CD4-positive, alpha-beta T cell treated with Interleukin-12 subunit alpha and Interleukin-12 subunit beta, for 1 hour (primary cell): ENCODE measurements around the gene RUNX1.
A peak's percentile ranks its signal among the peaks of the same experiment; 100 is the strongest.

ENCODE experiments used
- DNase-seq: peaks from one replicate; pipeline ENCODE4 v3.0.0-alpha.2; 2020

The RUNX1 gene

DNA sequence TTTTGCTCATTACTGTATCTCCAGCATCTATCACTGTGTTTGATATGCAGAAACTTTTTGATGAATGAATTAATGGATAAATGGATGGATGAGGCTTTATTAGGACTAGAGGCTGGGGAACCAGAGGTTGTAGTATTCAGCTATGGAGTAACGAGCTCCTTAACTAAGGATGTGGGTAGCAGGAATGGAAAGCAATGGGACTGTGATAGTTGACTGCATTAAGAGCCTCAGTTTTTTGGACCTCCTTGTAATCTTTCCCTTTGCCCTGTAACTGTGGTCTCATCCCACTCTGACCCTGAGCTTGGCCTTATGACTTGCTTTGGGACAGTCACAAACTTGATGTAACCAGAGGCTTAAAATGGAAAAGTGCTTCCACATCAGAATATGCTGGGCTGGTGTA is 9.0 kb upstream of the RUNX1 start:
- no peak for DNase-seq

DNA sequence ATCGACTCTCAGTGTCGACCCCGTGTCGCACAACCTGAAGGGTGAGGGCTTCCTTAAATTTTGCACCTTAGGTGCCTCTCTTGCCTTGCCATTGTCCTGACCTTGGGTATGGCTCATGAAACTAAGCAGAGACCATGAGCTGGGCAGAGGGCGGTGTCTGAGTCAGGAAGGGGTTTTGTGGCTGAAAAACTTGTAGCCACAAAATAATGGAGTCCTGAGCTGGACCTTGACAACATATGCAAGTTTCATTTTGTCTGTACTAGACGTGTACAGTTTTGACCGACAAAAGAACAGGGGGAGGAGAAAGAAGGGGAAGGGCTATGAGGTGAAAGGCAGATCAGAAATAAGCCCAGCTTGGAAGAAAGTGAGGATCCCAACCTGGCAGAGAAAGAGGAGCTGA is 8.3 kb upstream of the RUNX1 start:
- no peak for DNase-seq

DNA sequence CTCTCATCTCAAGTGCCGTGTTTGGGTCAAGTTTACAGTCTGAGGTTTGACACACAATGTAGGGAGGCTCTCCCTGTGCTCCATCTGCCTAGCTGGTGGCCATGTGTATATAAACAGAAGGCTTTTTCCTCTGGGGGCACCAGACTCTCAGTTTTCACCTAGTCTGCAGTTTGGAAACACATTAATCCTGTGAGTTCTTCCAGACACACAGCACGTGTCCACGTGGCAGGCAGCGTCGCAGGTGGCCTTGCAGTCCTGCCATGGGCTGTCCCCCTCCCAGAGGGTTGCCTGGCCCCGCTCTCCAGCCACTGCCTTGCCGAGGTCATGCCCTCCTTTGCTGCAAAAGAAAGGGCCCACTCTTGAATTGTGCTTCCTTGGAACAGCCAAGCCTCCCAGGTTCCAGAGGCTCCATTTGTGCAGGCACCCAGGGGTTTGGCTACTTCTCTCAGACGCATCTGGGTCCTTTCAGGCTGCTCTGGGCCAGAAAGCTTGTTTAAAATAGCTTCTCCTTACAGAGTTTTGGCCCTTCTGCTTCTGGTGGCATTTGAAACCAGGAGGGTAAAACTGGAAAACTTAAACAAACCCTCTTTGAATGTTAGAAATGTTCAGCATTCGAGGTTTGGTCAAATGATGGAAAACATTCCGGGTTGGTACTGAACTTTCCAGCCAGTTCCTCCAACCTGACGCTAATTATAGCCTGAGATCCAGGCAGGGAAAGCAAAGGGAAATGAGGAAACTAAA is 4.4 kb upstream of the RUNX1 start:
- DNase-seq = no peak

DNA sequence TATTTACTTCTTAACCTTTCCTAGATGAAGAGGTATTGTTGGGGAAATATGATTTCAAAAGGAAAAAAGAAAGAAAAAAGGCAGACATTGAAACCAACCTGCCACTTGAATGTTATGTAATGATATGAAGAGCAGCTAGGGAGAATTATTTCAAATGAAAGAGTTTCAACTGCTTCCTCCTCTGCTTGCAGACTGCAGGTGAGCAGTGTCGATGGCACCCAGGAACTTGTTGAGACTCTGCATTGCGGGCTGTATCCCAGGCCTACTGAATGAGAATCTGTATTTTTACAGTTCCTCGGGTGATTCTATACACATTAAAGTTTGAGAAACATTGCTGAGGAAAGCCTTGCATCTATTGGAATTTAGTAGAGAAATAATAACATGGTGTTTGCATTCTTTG is 3.7 kb upstream of the RUNX1 start:
- no peak for DNase-seq

DNA sequence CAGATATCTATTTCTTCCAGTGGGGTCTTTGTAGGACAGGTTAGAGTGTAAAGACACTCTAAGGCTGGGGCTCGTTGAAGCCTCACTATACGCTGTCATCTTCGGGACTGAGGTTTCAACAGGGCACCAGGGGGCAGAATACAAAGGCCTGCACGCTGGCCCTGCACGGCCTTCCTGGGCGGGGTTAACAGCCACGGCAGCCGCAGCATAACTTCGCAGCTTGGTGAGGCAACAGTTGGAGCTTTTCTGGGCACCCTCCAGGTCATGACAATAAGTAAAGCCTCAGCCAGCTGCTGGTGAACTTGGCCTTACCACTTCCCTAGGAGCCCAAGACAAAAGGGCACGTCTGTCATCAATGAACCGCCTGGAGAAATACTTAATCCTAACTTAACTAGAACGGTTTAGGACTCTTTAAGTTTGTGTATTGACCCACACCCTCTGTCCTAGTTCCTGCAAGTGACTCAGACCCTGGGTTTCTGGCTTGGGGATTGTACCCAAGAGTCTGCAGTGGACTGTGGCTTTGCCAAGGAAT is 2.3 kb upstream of the RUNX1 start:
- peak; percentile 88 for DNase-seq

DNA sequence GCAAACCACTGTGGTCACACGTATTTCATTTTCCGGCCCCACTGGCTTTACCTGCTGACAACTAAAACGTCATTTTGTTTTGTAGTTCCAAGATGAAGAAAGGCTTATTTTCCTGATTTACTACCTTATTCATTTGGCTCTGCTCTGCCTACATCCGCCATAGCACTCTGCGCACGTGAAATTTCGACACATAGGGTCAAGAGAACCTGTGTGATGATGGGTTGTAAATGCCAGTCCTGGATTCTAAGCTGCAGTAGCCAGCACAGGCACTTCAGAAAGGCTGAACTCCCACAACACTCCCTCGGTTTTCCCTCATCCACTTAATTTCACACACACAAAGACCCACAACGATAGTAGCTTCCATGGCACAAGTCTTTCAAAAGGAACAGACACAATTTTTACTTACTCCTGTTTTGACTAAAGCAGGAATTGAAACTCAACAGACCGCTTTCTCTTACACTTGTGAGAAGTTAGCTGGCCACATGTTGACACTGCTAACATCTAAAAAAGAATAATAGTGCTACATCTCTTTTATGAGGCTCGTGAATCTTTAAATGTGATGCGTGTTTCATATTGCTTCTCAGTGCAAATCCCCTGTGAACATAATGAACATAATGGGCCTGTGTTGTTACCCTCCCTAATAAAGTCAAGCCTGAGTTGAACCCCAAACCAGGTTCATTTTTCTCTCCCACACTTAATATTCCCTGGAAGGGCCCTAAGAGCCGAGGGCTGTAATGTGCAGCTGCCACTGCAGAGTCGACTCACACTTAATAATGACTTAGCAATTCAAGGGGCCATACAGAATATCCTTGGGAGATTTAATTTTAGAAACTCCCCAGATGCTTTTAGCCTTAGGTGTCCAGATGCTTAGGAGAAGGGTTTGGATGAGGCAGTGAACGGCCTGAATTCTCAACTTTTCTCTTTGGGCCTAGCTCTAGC is 1.5 kb upstream of the RUNX1 start:
- no peak for DNase-seq

DNA sequence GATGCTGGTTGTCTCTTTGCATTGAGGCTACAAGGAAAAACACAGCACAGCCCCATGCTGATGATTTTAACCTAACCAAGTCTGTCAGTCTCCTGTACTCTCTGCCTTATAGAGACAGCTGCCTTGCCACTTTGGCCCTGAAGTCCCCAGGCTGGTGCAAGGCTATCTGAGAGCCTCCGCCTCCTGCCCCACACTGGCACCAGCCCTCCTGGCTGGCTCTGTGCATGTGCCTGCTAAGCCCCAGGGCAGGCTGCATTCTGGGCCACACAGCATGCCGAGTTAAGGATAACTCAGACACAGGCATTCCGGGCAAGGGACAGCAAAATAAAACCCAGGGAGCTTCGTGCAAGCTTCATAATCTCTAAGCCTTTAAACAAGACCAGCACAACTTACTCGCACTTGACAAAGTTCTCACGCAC is 910 bp downstream of the RUNX1 start:
- peak; percentile 33 for DNase-seq

DNA sequence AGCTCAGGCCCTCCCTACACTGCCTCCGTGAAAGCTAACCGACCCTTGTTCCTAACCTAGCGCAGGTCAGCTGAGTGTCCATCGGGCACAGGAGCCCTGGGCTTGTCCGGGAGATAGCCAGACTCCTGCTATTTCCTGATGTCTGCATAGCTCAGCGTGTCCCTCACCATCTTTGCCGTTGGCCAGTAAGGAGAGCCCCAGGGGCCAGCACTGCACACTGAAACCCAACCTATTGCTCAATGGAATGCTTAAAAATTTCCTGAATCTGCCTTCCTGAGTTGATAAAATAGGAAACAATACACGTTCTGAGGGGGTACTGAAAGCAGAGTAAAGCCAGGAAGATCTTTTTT is 2.2 kb downstream of the RUNX1 start:
- DNase-seq = peak; percentile 15

DNA sequence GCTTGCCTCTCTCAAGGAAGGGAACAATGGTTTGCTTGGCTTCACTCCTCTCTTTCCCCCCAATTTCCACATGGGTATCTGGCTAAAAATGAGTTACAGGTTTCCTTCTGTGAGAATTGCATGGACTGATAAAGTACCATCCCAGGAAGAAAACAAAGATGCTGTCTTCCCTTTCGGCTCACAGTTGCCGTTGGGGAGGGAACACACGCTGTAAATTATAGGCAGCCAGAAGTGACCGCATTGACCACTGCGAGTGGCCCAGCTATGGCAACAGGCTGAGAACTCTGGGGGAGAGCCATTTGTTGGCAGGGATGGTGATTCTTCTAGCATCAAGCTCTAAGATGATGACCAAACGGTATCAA is 2.9 kb downstream of the RUNX1 start:
- DNase-seq = no peak

DNA sequence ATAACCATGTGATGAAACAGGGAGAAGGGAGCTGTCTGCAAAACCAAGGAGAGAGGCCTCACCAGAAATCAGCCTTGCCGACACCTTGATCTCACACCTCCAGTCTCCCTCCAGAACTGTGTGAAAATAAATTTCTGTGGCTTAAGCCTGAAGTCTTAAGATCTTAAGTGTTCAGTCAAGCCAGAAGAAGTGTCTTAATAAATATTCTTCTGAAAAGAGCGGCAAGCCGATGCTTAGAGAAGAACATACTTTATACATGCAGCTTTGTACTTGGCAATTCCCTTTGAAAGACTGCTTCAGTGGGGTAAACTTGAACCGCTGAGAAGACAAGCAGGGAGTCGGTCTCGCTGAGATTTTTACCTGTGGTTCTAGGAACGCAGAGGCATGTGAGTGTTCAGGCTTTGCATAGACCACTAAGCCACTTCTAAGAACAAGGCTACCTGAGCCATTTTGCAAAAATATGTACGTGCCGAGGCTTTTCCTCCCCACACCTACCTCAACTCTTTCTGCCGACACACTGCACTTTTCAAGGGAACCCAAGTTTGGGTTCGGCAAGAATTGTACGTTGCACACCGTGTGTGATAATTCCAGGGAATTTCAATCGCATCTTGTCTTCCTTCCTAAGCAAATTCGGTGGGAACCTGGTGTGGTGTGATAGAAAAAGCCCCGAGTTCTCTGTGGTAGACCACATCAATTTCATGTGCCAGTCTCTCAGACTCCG is 3.4 kb downstream of the RUNX1 start:
- DNase-seq = peak; percentile 72

DNA sequence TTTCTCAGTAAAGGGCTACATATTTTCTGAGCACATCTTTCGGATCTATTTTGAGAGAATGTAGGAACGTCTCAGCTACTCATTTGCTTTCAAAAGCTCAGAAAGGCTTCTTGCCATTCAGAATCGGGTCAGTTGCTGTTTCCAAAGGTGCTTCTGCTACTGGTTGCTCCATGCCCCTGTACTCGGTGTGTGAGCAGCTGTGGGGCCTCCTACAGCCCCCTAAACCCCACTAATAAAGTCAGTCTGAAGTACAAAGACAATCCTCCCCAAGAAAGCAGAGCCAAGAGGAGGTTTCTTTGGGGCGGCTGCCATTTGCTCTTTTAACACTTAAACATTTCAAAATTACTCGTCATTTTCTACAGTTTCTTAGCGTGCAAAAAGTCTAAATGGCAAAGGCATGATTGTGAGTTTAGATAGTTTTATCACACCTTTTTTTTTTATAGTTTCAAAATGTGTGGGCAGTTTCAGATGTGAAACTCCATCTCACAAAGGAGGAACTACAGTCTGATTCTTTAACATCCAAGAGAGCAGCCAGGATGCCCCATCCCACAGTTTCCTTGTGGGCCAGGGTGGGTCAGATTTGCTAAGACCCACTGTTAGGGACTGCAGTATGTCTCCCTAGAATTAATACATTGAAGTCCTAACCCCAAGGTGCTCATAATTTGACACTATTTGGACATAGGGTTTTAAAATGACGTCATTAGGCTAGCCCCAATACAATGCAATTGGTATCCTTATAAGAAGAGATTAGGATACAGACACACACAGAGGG is 4.1 kb downstream of the RUNX1 start:
- DNase-seq = no peak

DNA sequence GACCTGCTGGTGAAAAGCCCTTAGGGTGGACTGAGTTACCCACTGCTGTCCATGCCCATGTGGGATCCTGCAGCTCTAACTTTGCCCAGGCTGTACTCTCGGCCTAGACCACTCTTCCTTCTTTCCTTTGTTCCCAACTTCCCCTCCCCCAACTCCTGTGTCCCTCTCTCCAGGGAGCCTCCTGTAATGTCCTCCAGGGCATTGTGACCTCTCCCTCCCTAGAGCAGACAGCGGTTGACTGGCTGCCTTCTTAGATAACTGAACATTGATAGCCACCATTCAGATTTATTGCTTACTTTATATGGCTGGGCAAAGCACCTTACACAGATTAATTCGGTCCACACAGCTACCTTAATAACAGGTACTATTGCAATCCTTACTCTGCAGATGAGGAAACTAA is 5.0 kb downstream of the RUNX1 start:
- DNase-seq = no peak

DNA sequence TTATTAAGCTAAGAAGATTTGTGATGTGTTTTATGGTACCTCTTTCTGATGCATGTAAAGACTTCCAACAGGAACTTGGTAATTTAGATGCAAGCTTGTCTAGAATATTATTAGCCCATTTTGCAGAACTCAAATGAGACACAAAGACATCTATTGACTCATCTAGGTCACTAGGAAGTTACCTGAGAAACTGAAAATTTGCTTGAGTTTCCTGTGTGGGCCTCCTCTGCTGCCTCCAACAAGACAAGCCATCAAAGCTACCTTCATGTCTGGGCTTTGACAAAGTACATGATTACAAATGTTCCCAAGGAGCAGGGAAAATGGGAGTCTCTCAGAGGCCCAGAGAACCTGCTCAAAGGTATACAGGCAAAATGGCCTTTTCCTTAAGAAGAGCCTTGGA is 5.6 kb downstream of the RUNX1 start:
- peak; percentile 58 for DNase-seq

DNA sequence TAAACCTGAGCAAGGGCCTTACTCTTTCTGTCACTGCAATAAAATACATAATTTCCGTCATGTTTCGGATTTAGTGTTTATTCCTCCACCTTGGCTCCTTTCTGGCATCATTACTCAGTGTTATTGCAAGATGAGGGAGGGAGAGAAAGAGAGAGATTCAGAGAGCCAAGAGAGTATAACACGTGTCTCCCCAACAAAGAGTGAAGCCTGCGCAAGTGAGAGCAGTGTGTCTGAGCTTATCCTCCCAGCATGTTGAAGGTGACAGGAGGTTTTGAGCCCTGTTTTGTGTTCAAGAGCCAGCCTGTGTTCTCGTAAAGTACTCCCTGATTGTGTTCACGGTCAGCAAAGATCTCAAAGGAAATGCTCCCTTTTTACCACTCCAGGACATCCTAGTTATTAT is 6.3 kb downstream of the RUNX1 start:
- no peak for DNase-seq

DNA sequence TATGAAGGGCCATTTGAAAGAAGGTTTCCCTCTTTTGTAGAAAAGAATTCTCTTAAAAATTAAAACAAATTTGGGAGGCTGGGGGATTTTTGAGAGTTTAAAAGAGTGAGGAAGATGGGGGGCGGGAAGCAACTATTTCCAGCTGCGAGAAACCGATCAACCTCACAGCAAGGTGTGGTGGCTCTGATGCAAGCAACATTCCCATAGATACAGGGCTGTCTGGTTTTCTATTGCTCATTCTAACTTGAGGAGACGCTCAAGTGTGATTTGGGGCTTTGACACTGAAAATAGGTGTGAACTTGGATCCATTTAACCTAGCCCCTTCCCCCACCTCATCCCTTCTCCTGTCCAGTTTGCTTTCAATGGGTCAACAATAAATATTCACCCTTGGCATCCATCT is 7.2 kb downstream of the RUNX1 start:
- no peak for DNase-seq

DNA sequence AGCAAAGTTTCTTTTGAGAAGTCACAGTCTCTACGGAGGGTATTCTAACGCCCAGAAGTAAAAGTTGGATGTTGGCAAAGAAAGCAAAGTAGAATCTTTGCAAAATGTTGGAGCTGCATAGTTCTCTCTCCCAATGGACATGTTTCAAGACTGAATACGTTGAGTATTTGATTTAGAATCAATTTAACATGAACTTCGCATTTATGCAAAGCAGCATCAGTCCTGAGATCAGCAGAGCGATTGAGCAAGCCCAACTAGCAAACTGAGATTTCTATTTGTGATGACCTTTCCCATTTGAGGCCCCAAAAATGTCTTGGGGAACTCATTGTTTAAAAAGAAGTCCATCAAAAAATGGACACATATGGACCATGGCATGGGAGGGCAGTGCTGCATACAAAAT is 8.0 kb downstream of the RUNX1 start:
- DNase-seq = no peak

DNA sequence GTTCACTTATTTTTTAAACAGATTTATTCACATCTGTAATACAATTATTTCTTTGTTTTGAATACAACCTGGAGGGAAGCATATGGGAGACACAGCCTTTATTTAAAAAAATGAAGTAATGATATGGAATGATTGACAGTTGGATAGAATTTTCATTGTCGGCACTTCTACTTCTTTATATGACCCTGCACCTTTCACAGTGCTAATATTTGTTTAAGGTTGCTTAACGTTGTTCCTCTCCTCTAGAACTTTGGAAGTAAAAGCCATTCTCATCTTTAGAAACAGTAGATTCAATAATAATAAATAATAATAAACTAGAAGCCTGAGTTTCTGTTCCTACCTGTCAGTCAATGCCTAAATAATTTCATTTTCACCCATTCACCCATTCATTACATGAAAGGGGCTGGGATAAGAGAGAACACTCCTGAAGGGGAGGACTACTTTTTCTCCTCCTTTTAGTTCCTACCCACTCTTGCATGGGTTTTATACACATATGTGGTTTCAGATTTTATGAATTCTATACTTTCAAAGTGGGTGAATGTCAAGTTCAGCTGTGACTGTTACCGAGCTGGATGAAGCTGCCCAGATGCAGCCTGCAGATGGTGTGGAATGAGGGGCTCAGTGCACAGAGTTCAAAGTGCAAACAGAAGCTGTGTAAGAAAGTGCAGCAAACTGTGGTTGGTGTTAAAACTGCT is 9.4 kb downstream of the RUNX1 start:
- DNase-seq = no peak

DNA sequence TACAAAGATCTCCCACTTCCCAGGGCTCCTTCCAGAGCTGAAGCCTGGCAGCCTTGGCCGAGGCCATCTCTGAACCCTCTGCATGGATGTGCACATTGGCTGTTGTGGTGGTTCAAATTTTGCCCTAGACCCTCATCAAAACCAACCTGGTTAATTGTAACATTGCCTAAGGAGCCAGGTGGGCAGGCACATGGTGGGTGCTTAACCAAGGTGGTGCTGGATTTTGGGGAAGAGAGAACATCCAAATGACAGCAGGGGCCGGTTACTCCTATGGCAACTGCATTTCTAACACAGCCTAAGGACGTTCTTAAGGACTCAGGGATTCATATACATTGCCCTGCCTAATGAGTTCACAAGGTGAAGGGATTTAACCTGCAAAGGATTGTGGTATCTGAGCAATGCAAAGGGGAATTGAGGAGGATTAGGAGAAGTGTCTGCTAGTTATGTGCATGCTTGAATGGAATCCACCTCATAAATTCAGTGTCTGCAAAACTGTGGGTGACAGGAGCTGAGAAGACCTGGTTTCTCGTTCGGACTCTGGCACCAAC is 10.3 kb downstream of the RUNX1 start:
- DNase-seq = no peak

DNA sequence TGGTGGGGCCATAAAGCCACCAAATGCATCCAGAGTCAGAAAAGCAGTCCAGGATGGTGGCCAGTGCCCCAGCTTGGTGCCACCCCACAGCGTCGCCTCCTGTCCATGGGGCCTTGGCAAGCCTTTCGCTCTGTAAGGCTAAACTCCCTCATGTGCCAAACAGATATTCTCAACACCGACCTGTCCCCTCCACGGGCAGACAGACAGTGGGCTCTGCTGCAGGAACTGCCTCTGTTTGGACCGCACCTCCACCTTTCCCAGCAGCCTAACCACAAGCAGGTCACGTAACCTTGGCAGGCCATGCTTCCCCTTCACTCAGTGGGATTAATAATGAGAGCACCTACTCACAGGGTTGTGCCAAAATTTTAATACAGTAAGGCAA is 11.7 kb downstream of the RUNX1 start:
- no peak for DNase-seq

DNA sequence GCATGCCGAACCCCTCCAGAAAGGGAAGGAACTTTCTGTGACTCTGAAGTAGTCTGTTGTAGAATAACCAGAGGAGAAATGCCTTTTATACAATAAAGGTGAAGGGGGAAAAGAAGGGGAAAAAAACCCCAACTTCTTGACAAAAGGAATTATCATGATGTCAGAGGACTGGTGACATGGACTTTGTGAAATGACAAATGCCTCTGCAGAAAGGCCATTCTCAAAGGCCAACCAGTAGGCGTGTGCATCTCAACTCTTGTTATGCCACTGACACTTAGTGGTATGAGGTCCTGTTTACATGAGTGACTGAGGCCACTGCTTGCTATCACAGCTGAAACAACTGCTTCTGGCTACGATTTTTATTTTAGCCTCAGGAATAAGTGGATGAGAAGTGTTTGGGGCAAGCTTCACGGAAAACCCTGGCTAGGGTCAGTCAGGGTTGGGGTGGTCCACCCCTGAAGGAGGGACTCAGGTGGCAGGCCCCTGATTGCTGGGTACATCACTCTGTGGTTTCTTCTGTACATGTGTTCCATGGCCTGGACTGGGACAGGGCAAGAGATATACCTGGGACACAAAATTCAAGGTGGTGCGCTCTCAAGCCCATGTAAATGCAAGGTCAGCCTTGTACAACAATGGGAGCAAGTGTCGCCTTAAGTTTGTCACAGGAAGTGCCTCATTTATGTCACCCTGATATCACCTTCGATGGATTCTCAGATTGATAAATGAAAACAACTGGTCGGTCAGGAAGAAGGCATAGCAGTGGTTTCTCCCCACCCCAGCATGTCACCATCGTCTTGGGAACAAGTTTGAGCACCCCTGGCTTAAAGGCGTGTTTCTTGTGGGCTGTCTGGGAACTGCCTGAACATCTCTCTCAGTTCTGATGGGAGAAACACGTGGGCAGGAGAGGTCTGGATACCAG is 12.4 kb downstream of the RUNX1 start:
- DNase-seq = peak; percentile 24

DNA sequence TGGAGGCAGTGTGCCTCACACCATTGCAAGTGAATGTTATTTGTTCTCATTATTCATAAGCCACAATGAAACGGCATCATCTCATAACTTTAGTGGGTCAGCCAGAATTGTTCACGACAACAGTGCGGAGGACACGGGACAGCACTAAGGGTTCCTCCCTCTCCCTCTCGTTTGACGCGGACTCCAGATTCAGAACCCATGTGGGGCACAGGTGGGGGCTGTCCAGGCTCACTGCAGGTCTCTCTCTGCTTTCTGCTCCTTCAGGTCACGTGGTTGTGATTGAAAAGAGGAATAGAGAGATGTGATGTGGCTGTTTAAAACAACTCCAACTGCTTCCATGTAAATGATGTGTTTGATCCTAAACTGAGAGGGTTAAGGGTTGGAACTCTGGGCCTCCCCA is 13.5 kb downstream of the RUNX1 start:
- DNase-seq = no peak
